GM21723 (cell line): ENCODE data around the gene TMEM9.

ENCODE experiments used
- ATAC-seq: cut with Tn5 transposase; IDR thresholded peaks from one replicate; pipeline ENCODE4 v1.9.1; 2021; ENCODE audit warnings: mild to moderate bottlenecking, moderate library complexity; ENCODE audit not compliant: unreplicated experiment

TMEM9 gene

DNA sequence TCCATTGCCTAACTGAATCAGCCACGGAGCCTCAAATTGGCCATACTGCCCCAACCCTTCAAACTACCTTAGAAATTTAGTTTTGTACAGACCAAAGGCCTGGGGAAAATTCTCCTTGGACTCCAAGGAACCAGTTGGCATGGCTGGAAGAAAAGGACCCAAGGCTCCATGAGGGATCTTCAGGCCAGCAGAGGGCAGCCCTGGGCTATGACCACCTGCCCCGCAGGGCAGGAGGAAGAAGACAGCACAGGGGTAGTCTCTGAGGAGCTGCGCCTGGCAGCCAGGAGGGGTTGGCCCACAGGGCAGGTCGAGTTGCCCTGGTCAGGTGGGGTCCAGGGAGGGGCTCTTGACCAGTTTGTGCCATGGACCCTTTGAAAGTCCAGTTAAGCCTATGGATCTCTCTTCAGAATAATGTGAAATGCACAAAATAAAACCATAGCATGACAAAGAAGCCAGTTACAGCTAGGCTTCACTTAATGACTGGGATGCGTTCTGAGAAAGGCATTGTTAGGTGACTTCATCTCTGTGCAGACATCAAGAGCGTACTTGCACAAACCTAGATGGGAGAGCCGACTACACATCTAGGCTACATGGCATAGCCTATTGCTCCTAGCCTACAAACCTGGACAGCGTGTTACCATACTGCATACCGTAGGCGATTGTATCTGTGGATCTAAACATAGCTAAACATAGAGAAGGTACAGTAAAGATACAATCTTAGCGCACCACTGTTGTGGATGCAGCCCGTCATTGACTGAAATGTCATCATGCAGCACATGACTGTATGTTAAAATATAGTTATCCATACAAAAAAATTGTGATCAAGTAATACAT, 68.2 kb downstream of the TMEM9 start:
- ATAC-seq, result no peak
